Hepatocyte (in vitro differentiated cells): Measurements from ENCODE around the gene ANKRD52. TPM values are rescaled to one million over a fixed set of nuclear protein-coding genes. Genes with fewer than 3 reads are reported as not detected.

ENCODE experiments used
- DNase-seq: peaks from one replicate; pipeline ENCODE4 v3.0.0-alpha.2; 2016; ENCODE audit warnings: low spot score
- H2AFZ ChIP-seq: fragments of 200-600 bp; sonication (generic); 2 replicates; pipeline ENCODE4 v1.6.0; 2016; ENCODE audit warnings: antibody characterized with exemption, mild to moderate bottlenecking
- H3K27ac ChIP-seq: fragments of 200-600 bp; sonication (generic); 2 replicates; pipeline ENCODE4 v1.5.1; 2016; ENCODE audit warnings: mild to moderate bottlenecking
- H3K27me3 ChIP-seq: fragments of 200-600 bp; sonication (generic); 2 replicates; pipeline ENCODE4 v1.6.1; 2016
- H3K36me3 ChIP-seq: fragments of 200-600 bp; sonication (generic); replicated peaks from 2 replicates; pipeline ENCODE4 v1.5.1; 2016; ENCODE audit warnings: low read depth; ENCODE audit not compliant: insufficient read depth
- H3K4me1 ChIP-seq: fragments of 200-600 bp; sonication (generic); 2 replicates; pipeline ENCODE4 v1.5.1; 2016; ENCODE audit warnings: mild to moderate bottlenecking, moderate library complexity; ENCODE audit not compliant: insufficient read depth
- H3K4me2 ChIP-seq: fragments of 200-600 bp; sonication (generic); 2 replicates; pipeline ENCODE4 v1.6.0; 2016
- H3K4me3 ChIP-seq: fragments of 200-600 bp; sonication (generic); 2 replicates; pipeline ENCODE4 v1.5.1; 2016; ENCODE audit warnings: mild to moderate bottlenecking
- H3K79me2 ChIP-seq: fragments of 200-600 bp; sonication (generic); 2 replicates; pipeline ENCODE4 v1.6.0; 2017; ENCODE audit warnings: mild to moderate bottlenecking
- H3K9me2 ChIP-seq: fragments of 200-600 bp; sonication (generic); replicated peaks from 2 replicates; pipeline ENCODE4 v1.6.0; 2017; ENCODE audit warnings: mild to moderate bottlenecking; ENCODE audit not compliant: insufficient read depth
- H3K9me3 ChIP-seq: fragments of 200-600 bp; sonication (generic); 2 replicates; pipeline ENCODE4 v1.5.1; 2016; ENCODE audit warnings: low read depth, mild to moderate bottlenecking
- H4K20me1 ChIP-seq: fragments of 200-600 bp; sonication (generic); 2 replicates; pipeline ENCODE4 v1.6.0; 2016; ENCODE audit warnings: mild to moderate bottlenecking; ENCODE audit not compliant: insufficient read depth, poor library complexity, severe bottlenecking
- CTCF ChIP-seq: fragments of 200-600 bp; sonication (generic); IDR thresholded peaks from 2 replicates; pipeline ENCODE4 v1.5.1; 2016; ENCODE audit warnings: antibody characterized with exemption, mild to moderate bottlenecking; ENCODE audit not compliant: poor library complexity
- EZH2 ChIP-seq: fragments of 200-600 bp; sonication (generic); IDR thresholded peaks from 2 replicates; pipeline ENCODE4 v1.6.1; 2016; ENCODE audit warnings: antibody characterized with exemption, mild to moderate bottlenecking, borderline replicate concordance
- EZH2phosphoT487 ChIP-seq: fragments of 200-600 bp; sonication (generic); IDR thresholded peaks from one replicate; pipeline ENCODE4 v1.6.1; 2018; ENCODE audit warnings: antibody characterized with exemption, mild to moderate bottlenecking, low read depth, moderate library complexity; ENCODE audit not compliant: unreplicated experiment, severe bottlenecking
- WGBS: methylation state at CpG from one replicate; pipeline ENCODE4 v1.1.6; 2016; ENCODE audit warnings: low lambda C conversion rate; ENCODE audit errors: missing lambda C conversion rate; 5-methylcytosine and 5-hydroxymethylcytosine counted together
- polyA plus RNA-seq: library from polyadenylated mRNA; unstranded; fragments of >200 nt; fragmentation: Nextera tagmentation; extraction: Ambion mirVana; gene quantifications from 2 replicates; pipeline ENCODE4 v1.2.1, GENCODE V29; 2016
- total RNA-seq: library from RNA; depleted of rRNA; stranded (reverse); fragments of >200 nt; gene quantifications from 2 replicates; pipeline ENCODE4 v1.2.3, GENCODE V29; 2014

Gene ANKRD52
- total and polyA plus RNA-seq, 2 experiments from 2014 or later = 23.3 to 37.2 TPM

DNA sequence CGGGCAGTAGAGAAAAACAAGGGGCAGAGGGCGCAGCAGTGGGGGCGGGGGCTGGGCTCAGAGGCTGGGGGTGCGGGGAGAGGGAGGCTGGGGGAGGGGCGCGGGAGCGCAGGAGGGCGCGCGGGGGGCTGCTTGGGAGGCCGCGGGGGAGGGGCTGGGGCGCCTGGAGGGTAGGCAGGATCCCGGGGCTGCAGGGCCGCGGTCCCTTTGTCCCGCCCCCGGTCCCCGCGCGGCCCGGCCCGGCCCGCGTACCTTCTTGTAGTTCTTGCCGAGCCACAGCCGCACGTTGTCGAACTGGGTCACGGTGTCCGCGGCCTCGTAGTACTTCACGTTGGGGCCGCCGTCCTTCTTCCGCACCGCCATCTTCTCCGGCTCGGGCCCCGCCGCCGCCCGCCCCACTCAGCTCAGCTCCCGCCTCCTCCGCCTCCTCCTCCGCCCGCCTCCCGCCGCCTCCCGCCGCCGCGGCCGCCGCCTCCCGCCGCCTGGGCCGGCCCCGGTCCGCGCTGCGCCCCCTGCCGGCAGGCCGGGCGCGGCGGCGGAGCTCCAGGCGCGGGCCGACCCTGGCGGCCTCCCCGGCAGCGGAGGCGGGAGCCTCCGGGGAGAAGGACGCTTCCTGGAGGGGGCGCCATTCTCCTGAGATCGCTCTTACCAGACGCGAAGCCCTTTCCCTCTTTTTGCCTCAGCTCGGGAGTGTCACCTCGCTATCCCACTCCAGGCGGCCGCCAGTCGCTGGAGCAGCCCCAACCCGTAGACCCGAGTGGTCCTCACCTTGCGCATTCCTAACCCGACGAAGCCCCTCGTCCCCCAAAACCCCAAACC lies 68.9 kb downstream of the ANKRD52 start, which contains the start of gene SMARCC2:
SMARCC2 (minus strand) TSS at position 385 of the 819 bp plus-strand sequence; CDS start at position 363, 22 bp downstream.
- 2% methylated on average over 28 of the region's 93 CpGs for WGBS
- peak within 1 kb of the TSS; percentile 99 for H3K27ac ChIP-seq
- H4K20me1 ChIP-seq = peaks cover 8% of the 10 kb centered on the region
- H3K4me2 ChIP-seq = peak within 1 kb of the TSS; percentile 96
- H3K36me3 ChIP-seq = no peaks in the 10 kb centered on the region
- H3K4me1 ChIP-seq = peaks cover 7% of the 10 kb centered on the region
- H3K27me3 ChIP-seq = no peaks in the 10 kb centered on the region
- no peaks in the 10 kb centered on the region for H3K9me3 ChIP-seq
- TF ChIP-seq EZH2 = no peak
- TF ChIP-seq CTCF = peak; percentile 72
- no peaks in the 10 kb centered on the region for H3K9me2 ChIP-seq
- peak within 1 kb of the TSS; percentile 100 for H2AFZ ChIP-seq
- H3K4me3 ChIP-seq = peak within 1 kb of the TSS; percentile 99
- H3K79me2 ChIP-seq = peaks cover 48% of the 10 kb centered on the region
- peak; percentile 97 for DNase-seq

- Histone ChIP-seq H3K27me3 (no peaks in the 10 kb centered on the region), H3K9me2 (no peaks in the 10 kb centered on the region), H3K4me1 (peaks cover 7% of the 10 kb centered on the region), H3K79me2 (peaks cover 48% of the 10 kb centered on the region), H2AFZ (peak overlapping the region; percentile 85), H3K27ac (peak overlapping the region; percentile 94), H4K20me1 (peaks cover 8% of the 10 kb centered on the region), H3K9me3 (no peaks in the 10 kb centered on the region), H3K4me2 (peak overlapping the region; percentile 90), H3K4me3 (peak overlapping the region; percentile 97), H3K36me3 (no peaks in the 10 kb centered on the region)
- no peak for DNase-seq
- 0% methylated on average over 13 of the region's 17 CpGs for whole genome bisulfite sequencing
- TF ChIP-seq CTCF (no peak), EZH2 (no peak), EZH2phosphoT487 (no peak)
Measured at GRCh38 chr12:56188778-56189098, 69.4 kb downstream of the ANKRD52 start.

- Histone ChIP-seq H3K27ac (peak overlapping the region; percentile 94), H4K20me1 (peaks cover 8% of the 10 kb centered on the region), H3K4me2 (peak overlapping the region; percentile 90), H2AFZ (no peak overlapping the region), H3K9me2 (no peaks in the 10 kb centered on the region), H3K4me1 (peaks cover 7% of the 10 kb centered on the region), H3K27me3 (no peaks in the 10 kb centered on the region), H3K36me3 (no peaks in the 10 kb centered on the region), H3K79me2 (peaks cover 48% of the 10 kb centered on the region), H3K9me3 (no peaks in the 10 kb centered on the region), H3K4me3 (peak overlapping the region; percentile 97)
- 6% methylated on average over 10 of the region's 10 CpGs for WGBS
- TF ChIP-seq CTCF = no peak
- DNase-seq = no peak
Measured at GRCh38 chr12:56188131-56188777, 69.9 kb downstream of the ANKRD52 start.

Other genes with a start within 250 kb of the ANKRD52 start
- gene IKZF4, start 237.3 kb downstream of the ANKRD52 start, total RNA-seq = 1.6 and 6.7 TPM in 2 replicates
- gene IKZF4, start 237.3 kb downstream of the ANKRD52 start, polyA plus RNA-seq = 3.5 and 5.3 TPM in 2 replicates
- gene RPS26, start 216.5 kb downstream of the ANKRD52 start, total RNA-seq = 665 and 673 TPM in 2 replicates
- 245 and 252 TPM in 2 replicates for gene RPS26, start 216.5 kb downstream of the ANKRD52 start, polyA plus RNA-seq
- 104 and 128 TPM in 2 replicates for gene ERBB3, start 178.2 kb downstream of the ANKRD52 start, total RNA-seq
- 56.1 and 69.0 TPM in 2 replicates for gene ERBB3, start 178.2 kb downstream of the ANKRD52 start, polyA plus RNA-seq
- gene PA2G4, start 153.8 kb downstream of the ANKRD52 start, total RNA-seq = 87.9 and 90.7 TPM in 2 replicates
- 102 and 109 TPM in 2 replicates for gene PA2G4, start 153.8 kb downstream of the ANKRD52 start, polyA plus RNA-seq
- 2,379 and 2,801 TPM in 2 replicates for gene RPL41, start 141.8 kb downstream of the ANKRD52 start, total RNA-seq
- 2,115 and 2,240 TPM in 2 replicates for gene RPL41, start 141.8 kb downstream of the ANKRD52 start, polyA plus RNA-seq
- gene ZC3H10, start 140.1 kb downstream of the ANKRD52 start, total RNA-seq = 3.7 and 9.0 TPM in 2 replicates
- 2.2 and 5.7 TPM in 2 replicates for gene ZC3H10, start 140.1 kb downstream of the ANKRD52 start, polyA plus RNA-seq
- gene ESYT1, start 130.1 kb downstream of the ANKRD52 start, total RNA-seq = 44.9 and 52.3 TPM in 2 replicates
- gene ESYT1, start 130.1 kb downstream of the ANKRD52 start, polyA plus RNA-seq = 40.0 and 43.8 TPM in 2 replicates
- 80.6 and 98.1 TPM in 2 replicates for gene MYL6B, start 105.8 kb downstream of the ANKRD52 start, total RNA-seq
- 82.2 and 83.9 TPM in 2 replicates for gene MYL6B, start 105.8 kb downstream of the ANKRD52 start, polyA plus RNA-seq
- 1,441 and 1,490 TPM in 2 replicates for gene MYL6, start 100.0 kb downstream of the ANKRD52 start, total RNA-seq
- gene MYL6, start 100.0 kb downstream of the ANKRD52 start, polyA plus RNA-seq = 2,273 and 2,387 TPM in 2 replicates
- gene SMARCC2, start 68.9 kb downstream of the ANKRD52 start, total RNA-seq = 34.8 and 37.4 TPM in 2 replicates
- 68.6 and 72.4 TPM in 2 replicates for gene SMARCC2, start 68.9 kb downstream of the ANKRD52 start, polyA plus RNA-seq
- gene RNF41, start 36.5 kb downstream of the ANKRD52 start, total RNA-seq = 47.6 and 66.4 TPM in 2 replicates
- gene RNF41, start 36.5 kb downstream of the ANKRD52 start, polyA plus RNA-seq = 12.2 and 22.5 TPM in 2 replicates
- gene NABP2, start 34.0 kb downstream of the ANKRD52 start, total RNA-seq = 21.9 and 35.4 TPM in 2 replicates
- 12.4 and 12.5 TPM in 2 replicates for gene NABP2, start 34.0 kb downstream of the ANKRD52 start, polyA plus RNA-seq
- gene SLC39A5, start 28.3 kb downstream of the ANKRD52 start, total RNA-seq = 179 and 187 TPM in 2 replicates
- gene SLC39A5, start 28.3 kb downstream of the ANKRD52 start, polyA plus RNA-seq = 155 and 167 TPM in 2 replicates
- gene COQ10A, start 8.6 kb upstream of the ANKRD52 start, total RNA-seq = 7.8 and 8.2 TPM in 2 replicates
- gene COQ10A, start 8.6 kb upstream of the ANKRD52 start, polyA plus RNA-seq = 9.6 and 10.7 TPM in 2 replicates
- 111 and 115 TPM in 2 replicates for gene CS, start 41.9 kb upstream of the ANKRD52 start, total RNA-seq
- gene CS, start 41.9 kb upstream of the ANKRD52 start, polyA plus RNA-seq = 83.2 and 96.6 TPM in 2 replicates
- gene CNPY2, start 57.6 kb upstream of the ANKRD52 start, total RNA-seq = 155 and 179 TPM in 2 replicates
- 428 and 474 TPM in 2 replicates for gene CNPY2, start 57.6 kb upstream of the ANKRD52 start, polyA plus RNA-seq
- 23.5 and 29.4 TPM in 2 replicates for gene PAN2, start 75.6 kb upstream of the ANKRD52 start, total RNA-seq
- 23.6 and 41.1 TPM in 2 replicates for gene PAN2, start 75.6 kb upstream of the ANKRD52 start, polyA plus RNA-seq
- 2.0 and 2.3 TPM in 2 replicates for gene IL23A, start 80.5 kb upstream of the ANKRD52 start, total RNA-seq
- 2.1 and 3.1 TPM in 2 replicates for gene IL23A, start 80.5 kb upstream of the ANKRD52 start, polyA plus RNA-seq
- 148 and 157 TPM in 2 replicates for gene STAT2, start 101.7 kb upstream of the ANKRD52 start, total RNA-seq
- gene STAT2, start 101.7 kb upstream of the ANKRD52 start, polyA plus RNA-seq = 90.1 and 104 TPM in 2 replicates
- 0.12 TPM in 1 of 2 replicates, not detected in the other for gene APOF, start 104.5 kb upstream of the ANKRD52 start, total RNA-seq
- 0.55 TPM in 1 of 2 replicates, not detected in the other for gene APOF, start 104.5 kb upstream of the ANKRD52 start, polyA plus RNA-seq
- gene TIMELESS, start 191.0 kb upstream of the ANKRD52 start, total RNA-seq = 7.9 and 9.6 TPM in 2 replicates
- 12.4 and 13.0 TPM in 2 replicates for gene TIMELESS, start 191.0 kb upstream of the ANKRD52 start, polyA plus RNA-seq
- gene MIP, start 196.3 kb upstream of the ANKRD52 start, total RNA-seq = 0.08 TPM in 1 of 2 replicates, not detected in the other
- gene MIP, start 196.3 kb upstream of the ANKRD52 start, polyA plus RNA-seq = 0.30 TPM in 1 of 2 replicates, not detected in the other
- 2.5 and 3.4 TPM in 2 replicates for gene SPRYD4, start 210.2 kb upstream of the ANKRD52 start, total RNA-seq
- gene SPRYD4, start 210.2 kb upstream of the ANKRD52 start, polyA plus RNA-seq = 3.2 TPM in 2 replicates
- 6.1 and 6.4 TPM in 2 replicates for gene GLS2, start 229.8 kb upstream of the ANKRD52 start, total RNA-seq
- 3.3 and 3.5 TPM in 2 replicates for gene GLS2, start 229.8 kb upstream of the ANKRD52 start, polyA plus RNA-seq